NCI-H526 treated with DMSO at 0.1 percent for 48 hours (cell line): ENCODE data around the gene GNAO1.

ENCODE experiments used
- DNase-seq: peaks from one replicate; lab custom pipeline; 2025; lab: John Stamatoyannopoulos, UW

Gene GNAO1

GRCh38 chr16:56191156-56191815 lies at the start of gene GNAO1:
TSS of gene GNAO1 (plus strand) at chr16:56191489. CDS start at chr16:56192236, 747 bp downstream.
- peak; percentile 46 for DNase-seq

- no peak for DNase-seq
Measured at GRCh38 chr16:56143666-56144065, 47.6 kb upstream of the GNAO1 start.

DNA sequence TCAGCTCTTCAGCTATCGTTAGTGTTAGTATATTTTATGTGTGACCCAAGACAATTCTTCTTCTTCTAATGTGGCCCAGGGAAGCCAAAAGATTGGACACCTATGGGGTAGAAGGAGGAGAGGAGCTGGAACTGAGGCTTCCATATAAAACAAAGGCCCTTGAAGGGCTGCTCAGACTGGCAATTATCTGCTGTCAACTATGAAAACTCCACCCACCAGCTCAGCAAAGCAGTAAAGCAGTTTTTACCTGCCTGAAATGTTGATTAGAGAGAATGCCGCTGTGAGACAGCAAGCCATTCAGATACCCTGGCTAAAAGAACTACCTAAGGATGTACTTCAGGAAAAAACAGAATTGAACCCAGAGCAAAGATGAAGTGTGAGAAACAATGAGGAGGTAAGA lies 45.9 kb upstream of the GNAO1 start:
- no peak for DNase-seq

DNA sequence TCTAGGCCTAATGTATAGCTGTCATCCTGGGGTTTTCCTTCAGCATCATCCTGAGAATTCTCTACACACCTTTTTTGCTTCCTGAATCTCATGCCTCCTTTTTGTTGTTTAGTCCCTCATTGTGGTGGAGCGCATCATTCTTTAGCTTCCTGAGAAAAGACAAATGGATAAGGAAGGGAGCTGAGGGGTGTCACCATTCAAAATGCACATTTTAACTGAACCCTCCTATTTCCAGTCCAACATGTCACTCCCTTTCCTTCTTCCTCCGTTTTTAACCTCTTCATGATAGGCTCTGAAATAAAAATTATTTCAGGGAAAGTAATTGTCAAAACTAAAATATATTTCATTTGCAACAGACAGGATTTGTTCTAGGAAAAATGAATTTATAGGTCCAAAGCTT lies 39.7 kb upstream of the GNAO1 start:
- DNase-seq, result no peak

- no peak for DNase-seq
Measured at GRCh38 chr16:56161658-56162057, 29.6 kb upstream of the GNAO1 start.

DNA sequence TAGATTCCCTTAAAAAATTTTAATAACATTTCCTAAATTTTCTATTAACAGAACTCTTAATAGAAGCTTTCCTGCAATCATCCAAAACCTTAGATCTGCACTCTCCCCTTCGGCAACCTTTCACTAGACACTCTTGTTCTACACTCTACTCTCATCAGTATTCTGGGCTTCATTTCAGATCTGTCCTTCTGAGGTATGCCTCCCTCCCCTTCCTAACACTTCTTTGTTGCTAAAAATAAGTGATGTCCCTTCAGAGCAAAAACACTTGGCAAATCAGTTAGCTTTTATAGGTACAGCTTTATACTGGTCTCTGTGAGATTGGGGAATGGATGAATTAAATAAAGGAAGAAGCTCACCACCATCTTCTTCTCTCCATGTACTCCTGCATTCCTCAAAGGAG lies 28.2 kb upstream of the GNAO1 start:
- no peak for DNase-seq

GRCh38 chr16:56163938-56164337 lies 27.4 kb upstream of the GNAO1 start:
- DNase-seq, result no peak

- DNase-seq, result no peak
Measured at GRCh38 chr16:56164636-56165035, 26.7 kb upstream of the GNAO1 start.

DNA sequence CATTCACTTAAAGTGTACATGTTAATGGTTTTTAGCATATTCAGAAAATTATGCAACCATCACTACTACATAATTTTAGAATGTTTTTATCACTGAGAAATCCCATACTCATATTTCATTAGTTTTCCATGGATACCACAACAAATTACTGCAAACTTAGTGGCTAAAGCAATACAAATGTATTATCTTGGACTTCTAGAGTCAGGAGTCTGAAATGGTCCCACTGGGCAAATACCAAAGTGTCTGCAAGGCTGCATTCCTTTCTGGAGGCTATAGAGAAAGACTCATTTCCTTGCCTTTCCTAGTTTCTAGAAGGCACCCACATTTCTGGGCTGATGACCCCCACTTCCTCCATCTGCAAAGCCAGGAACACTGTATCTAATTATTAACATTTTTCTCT lies 16.9 kb upstream of the GNAO1 start:
- DNase-seq, result no peak

DNA sequence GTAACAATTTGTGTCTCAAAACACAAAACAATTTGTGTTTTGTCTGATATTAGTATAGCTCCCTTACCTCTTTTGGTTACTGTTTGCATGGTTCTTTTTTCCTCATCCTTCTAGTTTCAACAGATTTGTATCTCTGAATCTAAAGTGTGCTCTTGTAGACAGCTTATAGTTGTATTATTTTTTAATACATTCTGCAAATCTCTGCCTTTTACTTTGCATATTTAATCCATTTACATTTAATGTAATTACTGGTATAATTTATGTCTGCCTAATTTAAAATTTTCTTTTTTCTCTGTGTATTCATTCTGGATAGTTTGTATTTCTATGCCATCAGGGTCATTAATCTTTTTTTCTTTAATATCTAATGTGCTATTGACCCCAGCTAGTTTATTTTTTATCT lies 9.9 kb upstream of the GNAO1 start:
- DNase-seq, result no peak

DNA sequence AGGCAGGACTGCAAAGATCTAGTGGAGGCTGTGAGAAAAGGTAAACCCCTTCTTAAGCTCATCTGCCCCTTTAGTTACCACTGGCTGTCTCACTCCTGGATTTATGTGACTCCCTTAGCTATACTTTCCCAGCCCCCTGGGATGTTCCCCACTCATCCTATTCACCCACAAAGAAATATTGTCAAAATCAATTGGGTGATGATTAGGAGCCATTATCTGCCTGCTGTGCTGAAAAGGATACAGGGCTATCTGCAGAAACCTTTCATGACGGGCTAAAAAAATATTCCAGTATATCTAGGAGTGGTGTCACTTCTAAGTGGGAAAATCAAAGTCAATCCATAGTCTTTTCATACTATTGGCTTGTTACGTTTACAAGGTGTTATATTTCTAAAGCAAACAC lies 8.0 kb upstream of the GNAO1 start:
- no peak for DNase-seq

GRCh38 chr16:56190048-56190676 lies 1.1 kb upstream of the GNAO1 start:
- no peak for DNase-seq

- DNase-seq, result no peak
Measured at GRCh38 chr16:56190677-56191155, 573 bp upstream of the GNAO1 start.

- no peak for DNase-seq
Measured at GRCh38 chr16:56191835-56192634, 746 bp downstream of the GNAO1 start.

DNA sequence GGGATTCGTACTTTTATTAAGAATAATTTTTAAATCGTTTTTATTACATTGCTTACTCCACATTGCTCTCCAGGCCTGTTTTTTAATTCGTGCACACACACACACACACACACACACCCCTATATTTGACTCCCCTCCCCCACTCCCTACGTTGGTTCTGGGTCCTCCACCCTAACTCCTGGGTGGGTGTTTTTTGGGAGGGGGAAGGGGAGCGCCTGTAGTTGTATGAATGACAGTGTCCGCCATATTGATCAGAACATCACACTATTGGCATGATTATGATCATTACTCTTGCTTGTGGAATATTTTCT lies 1.3 kb downstream of the GNAO1 start:
- peak; percentile 0 for DNase-seq

GRCh38 chr16:56192986-56193945 lies 2.0 kb downstream of the GNAO1 start:
- DNase-seq, result peak; percentile 7

GRCh38 chr16:56193951-56194726 lies 2.9 kb downstream of the GNAO1 start:
- DNase-seq, result peak; percentile 78

DNA sequence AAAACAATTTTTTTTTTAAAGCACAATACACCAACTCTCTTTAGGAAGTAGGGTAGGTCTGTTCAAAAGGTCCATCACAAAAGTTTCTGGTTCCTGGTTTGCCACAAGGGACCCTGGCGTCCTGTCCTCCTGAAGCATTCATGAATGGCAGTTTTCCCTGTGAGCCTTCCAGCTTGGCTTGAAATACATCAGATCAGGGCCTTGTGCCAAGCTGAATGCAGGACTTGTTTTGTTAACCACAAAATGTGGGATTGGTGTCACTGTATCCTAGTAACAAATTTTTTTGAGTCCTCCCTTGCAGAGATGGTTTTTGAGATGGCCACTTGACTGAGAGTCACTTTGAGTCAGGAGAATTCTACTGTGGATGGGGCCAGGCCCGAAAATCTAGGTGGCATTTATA lies 3.9 kb downstream of the GNAO1 start:
- no peak for DNase-seq

DNA sequence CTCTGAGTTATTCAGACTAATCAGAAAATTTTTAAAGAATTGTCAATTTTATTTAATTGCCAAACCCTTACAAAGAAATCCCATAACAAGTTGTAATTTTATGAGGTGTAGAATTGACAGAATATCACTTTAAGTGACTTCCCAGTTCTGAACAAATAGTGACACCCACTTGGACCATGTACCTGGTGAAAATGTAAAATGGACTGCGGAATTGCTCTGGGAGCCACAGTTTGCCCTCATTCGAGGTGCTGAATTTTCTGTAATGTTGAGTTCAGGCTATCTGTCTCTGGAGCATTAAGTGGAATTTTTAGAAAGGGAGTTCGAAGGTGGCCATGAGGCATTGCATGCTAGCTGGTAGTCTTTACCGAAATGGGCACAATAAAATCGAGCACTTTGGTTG lies 5.1 kb downstream of the GNAO1 start:
- DNase-seq, result no peak

DNA sequence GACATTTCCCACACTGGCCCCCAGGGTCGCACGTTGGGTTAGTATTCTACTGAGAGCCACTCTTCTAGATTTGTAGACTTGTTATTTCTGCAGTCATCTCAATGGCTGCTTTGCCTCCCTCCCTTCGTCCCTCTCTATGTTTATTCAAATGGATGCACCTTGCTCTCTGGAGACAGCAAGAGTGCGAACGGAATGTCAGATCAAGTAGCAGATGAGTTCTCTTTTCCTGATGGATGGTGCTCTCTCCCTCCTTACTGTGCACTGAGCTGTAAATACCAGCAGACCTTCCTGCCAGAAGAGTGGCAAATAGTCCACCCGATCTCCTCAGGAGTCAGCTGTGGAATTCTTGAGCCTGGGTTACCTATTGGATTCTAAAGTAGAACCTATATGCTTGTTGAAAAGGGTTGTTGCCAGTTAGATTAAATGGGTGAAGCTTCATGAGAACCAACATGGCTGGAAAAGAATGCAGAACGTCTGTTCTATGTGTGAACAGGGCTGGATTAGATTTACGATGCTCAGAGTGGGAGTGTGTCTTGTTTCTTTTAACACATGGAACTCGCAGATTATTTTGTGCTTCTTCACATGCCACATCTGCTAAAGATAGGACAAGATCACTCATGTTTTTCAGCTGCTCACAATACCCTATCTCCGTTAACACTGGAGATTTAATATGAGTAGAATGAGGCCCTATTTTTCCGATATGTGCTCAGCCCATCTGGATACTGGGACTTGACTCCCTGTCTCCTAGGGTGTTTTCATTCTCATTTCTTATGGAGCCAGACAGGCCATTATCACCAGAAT lies 6.1 kb downstream of the GNAO1 start:
- no peak for DNase-seq
